ENCODE results near the gene EXD3. TPM values are rescaled to one million over a fixed set of nuclear protein-coding genes. Genes with fewer than 3 reads are reported as not detected.

Gene EXD3
- total and polyA plus RNA-seq, 7 donors, result 8.9 to 29.7 (median 18.0) TPM

DNA sequence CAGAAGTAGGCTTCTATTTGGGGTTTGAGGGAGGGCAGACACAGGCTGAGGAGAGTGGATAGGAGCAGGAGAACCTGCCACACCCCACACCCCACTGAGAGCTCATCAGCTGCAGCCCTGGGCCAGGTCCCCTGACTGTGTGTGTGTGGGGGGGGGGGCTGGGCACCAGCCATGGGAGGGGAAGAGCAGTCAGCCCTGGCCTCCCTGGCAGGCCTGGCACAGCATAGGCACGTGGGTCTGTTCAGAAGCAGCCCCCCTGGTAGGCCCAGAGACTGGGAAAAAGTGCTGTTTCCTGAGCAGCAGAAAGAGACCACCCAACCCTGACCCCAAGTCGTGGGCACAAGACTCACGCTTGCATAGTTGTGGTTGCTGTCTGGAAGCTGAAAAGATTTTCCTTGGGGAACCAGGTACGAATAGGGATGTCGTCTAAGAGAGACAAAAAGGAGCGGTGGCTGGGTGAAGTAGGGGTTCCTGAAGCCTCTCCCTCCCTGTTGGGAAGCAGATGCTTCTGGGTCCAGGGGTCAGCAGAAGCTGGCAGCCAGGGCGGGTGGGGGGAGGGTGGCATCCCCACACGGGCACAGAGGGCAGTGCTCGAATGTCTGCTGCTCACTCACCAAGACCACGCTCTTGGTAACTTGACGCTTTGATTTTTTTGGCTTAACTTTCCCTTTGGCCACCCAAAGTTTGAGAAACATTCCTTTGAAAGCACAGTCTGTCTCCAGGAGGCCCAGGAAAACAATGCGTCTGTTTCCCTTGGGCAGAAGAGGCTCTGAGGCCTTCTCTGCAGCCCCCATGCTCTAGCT is 33.3 kb upstream of the EXD3 start:
- 86 to 87% methylated on average over 12 of the region's 12 CpGs for WGBS, 2 donors
- H3K9me3 ChIP-seq, result no peaks in the 10 kb centered on the region
- H3K4me3 ChIP-seq, result no peak overlapping the region

DNA sequence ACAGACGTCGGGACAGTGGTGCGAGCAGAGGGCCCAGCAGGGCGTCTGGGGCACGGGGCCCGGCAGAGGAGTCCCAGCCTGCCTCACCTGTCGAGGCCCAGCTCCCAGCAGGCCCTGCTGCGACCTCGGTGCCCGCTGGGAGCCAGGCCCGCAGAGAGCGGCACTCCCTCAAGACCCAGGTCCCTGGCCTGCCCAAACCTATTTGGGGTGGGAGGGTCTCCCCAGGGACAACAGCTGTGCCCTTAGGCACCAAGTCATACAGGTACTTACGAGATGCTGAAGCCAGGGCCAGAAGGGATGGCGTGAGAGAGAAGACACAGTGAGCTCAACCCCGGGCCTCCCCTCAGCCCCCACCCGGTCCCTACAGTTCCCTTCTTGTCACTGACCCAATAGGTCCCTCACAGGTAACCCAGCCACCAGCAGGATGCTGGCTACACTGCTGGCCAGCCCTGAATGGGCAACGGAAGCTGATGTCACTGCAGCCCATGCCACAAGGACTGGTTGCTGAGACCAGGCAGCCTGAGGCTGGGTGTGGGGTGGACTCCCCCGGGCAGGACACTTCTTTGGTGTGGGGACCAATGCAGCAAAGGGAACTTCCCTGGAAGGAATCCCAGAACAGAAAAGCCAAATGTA is 32.5 kb upstream of the EXD3 start:
- peak; percentile 68 for DNase-seq
- WGBS, 2 donors, result 89 to 90% methylated on average over 18 of the region's 18 CpGs
- intact Hi-C loops (cut with DNase I), result loop anchor here (5.0 to 10.0 kb wide), 2 partner anchors 33 to 149 kb away; partner anchors contain the start of genes ARRDC1, EXD3 and NOXA1
- H3K4me3 ChIP-seq, result no peak overlapping the region
- H3K27me3 ChIP-seq, result no peaks in the 10 kb centered on the region
- TF ChIP-seq POLR2A (IDR thresholded peaks at IDR 0.05), result no peak
- TF ChIP-seq, protein P1, sequence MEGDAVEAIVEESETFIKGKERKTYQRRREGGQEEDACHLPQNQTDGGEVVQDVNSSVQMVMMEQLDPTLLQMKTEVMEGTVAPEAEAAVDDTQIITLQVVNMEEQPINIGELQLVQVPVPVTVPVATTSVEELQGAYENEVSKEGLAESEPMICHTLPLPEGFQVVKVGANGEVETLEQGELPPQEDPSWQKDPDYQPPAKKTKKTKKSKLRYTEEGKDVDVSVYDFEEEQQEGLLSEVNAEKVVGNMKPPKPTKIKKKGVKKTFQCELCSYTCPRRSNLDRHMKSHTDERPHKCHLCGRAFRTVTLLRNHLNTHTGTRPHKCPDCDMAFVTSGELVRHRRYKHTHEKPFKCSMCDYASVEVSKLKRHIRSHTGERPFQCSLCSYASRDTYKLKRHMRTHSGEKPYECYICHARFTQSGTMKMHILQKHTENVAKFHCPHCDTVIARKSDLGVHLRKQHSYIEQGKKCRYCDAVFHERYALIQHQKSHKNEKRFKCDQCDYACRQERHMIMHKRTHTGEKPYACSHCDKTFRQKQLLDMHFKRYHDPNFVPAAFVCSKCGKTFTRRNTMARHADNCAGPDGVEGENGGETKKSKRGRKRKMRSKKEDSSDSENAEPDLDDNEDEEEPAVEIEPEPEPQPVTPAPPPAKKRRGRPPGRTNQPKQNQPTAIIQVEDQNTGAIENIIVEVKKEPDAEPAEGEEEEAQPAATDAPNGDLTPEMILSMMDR (IDR thresholded peaks at IDR 0.05), result no peak
- no peak for TF ChIP-seq POLR2AphosphoS5 (IDR thresholded peaks at IDR 0.05)
- TF ChIP-seq EP300 (IDR thresholded peaks at IDR 0.05), result no peak
- H3K27ac ChIP-seq, result peak overlapping the region in 3 of 4 donors; percentile 79 to 82 (median 81)
- H3K9me3 ChIP-seq, result no peaks in the 10 kb centered on the region
- H3K4me1 ChIP-seq, result peaks cover 0 to 52% (median 42%) of the 10 kb centered on the region in 4 donors
- peaks cover 0 to 11% (median 3%) of the 10 kb centered on the region in 4 donors for H3K36me3 ChIP-seq

More for the DNA sequence above, 33.3 kb upstream of the EXD3 start:
- H3K36me3 ChIP-seq, result peaks cover 0 to 11% (median 3%) of the 10 kb centered on the region in 4 donors
- TF ChIP-seq, protein P1 (IDR thresholded peaks at IDR 0.05), result no peak
- no peak for TF ChIP-seq POLR2A (IDR thresholded peaks at IDR 0.05)
- no peak for TF ChIP-seq EP300 (IDR thresholded peaks at IDR 0.05)
- TF ChIP-seq POLR2AphosphoS5 (IDR thresholded peaks at IDR 0.05), result no peak
- H3K27ac ChIP-seq, result no peak overlapping the region
- H3K4me1 ChIP-seq, result peaks cover 0 to 52% (median 42%) of the 10 kb centered on the region in 4 donors
- no peaks in the 10 kb centered on the region for H3K27me3 ChIP-seq
- intact Hi-C loops (cut with DNase I), result loop anchor here (5.0 to 10.0 kb wide), 2 partner anchors 34 to 149 kb away; partner anchors contain the start of genes ARRDC1, EXD3 and NOXA1
- DNase-seq, result no peak

DNA sequence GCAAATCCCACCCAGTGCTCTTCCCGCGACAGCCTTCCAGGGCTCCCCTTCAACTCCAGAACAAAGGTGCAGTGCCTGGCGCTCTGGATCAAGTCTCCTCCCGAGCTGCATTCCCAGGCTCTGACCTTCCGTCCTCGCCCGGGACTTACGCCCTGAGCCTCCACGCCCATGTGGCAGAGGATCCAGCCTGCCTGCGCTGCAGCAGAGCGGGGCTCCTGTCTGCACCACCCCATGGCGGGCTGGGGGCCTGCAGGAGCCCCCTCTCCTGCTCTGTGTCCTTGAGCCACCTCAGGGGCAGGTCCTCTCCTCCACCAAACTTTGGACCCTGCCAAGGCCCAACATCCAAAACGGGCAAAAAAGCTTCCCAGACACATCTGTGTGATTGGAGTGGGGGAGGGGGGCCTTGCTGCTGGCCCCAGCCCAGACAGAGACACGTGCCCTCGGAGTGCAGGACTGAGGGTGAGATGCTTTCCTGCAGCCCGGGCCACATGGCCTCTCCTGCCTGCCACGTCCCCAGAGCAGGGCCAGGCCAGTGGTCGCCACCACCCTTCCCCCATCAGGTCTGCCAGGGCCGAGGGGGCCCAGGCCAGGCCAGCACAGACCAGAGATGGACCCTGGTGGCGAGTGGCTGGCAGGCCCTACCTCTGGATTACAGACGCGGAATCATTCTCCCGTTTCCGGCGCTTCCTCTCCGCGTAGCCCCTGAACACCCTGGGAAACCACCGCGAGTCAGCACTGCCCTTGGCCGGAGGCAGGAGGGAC is 31.8 kb upstream of the EXD3 start:
- peak; percentile 81 for DNase-seq
- TF ChIP-seq, protein P1 (IDR thresholded peaks at IDR 0.05), result no peak
- no peak for TF ChIP-seq EP300 (IDR thresholded peaks at IDR 0.05)
- peak in 1 of 2 donors; percentile 6 for TF ChIP-seq POLR2A (IDR thresholded peaks at IDR 0.05)
- peak in 1 of 4 donors; percentile 34 for TF ChIP-seq POLR2AphosphoS5 (IDR thresholded peaks at IDR 0.05)
- H3K36me3 ChIP-seq, result peaks cover 0 to 12% (median 4%) of the 10 kb centered on the region in 4 donors
- 47 to 68% methylated on average over 30 of the region's 30 CpGs for WGBS, 2 donors
- intact Hi-C loops (cut with DNase I), result loop anchor here (5.0 to 10.0 kb wide), 2 partner anchors 32 to 150 kb away; partner anchors contain the start of genes ARRDC1, EXD3 and NOXA1
- H3K27me3 ChIP-seq, result no peaks in the 10 kb centered on the region
- H3K27ac ChIP-seq, result peak overlapping the region; percentile 63 to 82 (median 80)
- H3K4me1 ChIP-seq, result peaks cover 0 to 46% (median 39%) of the 10 kb centered on the region in 4 donors
- H3K9me3 ChIP-seq, result no peaks in the 10 kb centered on the region
- peak overlapping the region; percentile 35 to 61 (median 57) for H3K4me3 ChIP-seq

DNA sequence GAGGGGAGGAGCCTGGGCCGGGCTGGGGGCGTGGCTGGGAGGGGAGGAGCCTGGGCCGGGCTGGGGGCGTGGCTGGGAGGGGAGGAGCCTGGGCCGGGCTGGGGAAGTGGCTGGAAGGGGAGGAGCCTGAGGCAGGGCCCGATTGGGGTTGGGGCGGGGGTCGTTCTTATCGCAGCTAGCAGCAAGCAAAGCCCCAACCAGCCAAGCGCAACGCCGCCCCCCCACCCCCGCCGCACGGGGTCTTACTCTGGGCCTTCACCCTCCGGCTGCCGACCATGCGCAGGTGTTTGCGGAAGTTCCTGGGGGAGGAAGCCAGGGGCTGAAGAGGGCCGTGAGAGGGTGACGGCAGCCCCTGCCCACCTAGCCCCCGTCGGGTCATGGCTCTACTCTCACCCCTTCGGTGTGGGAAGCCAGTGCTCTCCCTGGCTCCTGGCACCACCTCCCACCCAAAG is 31.2 kb upstream of the EXD3 start:
- Histone ChIP-seq H3K4me3 (peak overlapping the region; percentile 35 to 61 (median 57)), H3K27ac (peak overlapping the region; percentile 63 to 82 (median 80)), H3K4me1 (peaks cover 0 to 41% (median 34%) of the 10 kb centered on the region in 4 donors), H3K9me3 (no peaks in the 10 kb centered on the region), H3K27me3 (no peaks in the 10 kb centered on the region), H3K36me3 (peaks cover 0 to 18% (median 7%) of the 10 kb centered on the region in 4 donors)
- WGBS, 2 donors, result 5 to 10% methylated on average over 22 to 23 of the region's 24 CpGs
- TF ChIP-seq, protein P1 (IDR thresholded peaks at IDR 0.05), result no peak
- no peak for TF ChIP-seq EP300 (IDR thresholded peaks at IDR 0.05)
- peak in 2 of 4 donors; percentile 15 to 41 for TF ChIP-seq POLR2AphosphoS5 (IDR thresholded peaks at IDR 0.05)
- peak in 1 of 2 donors; percentile 30 for TF ChIP-seq POLR2A (IDR thresholded peaks at IDR 0.05)
- intact Hi-C loops (cut with DNase I), result loop anchor here (10.0 kb wide), 1 partner anchor 151 kb away; the partner anchor contains the start of gene ARRDC1
- peak; percentile 88 for DNase-seq

Measured in sigmoid colon (tissue), 7 donors.